CD14-positive monocyte (primary cell): ENCODE measurements around the gene ZSWIM3. TPM values are rescaled to one million over a fixed set of nuclear protein-coding genes. Genes with fewer than 3 reads are reported as not detected.

ENCODE experiments used
- DNase-seq, 3 donors: peaks; one replicate each; pipeline ENCODE4 v3.0.0-alpha.2; 2011 to 2022
- H2AFZ ChIP-seq: 2 replicates; pipeline ENCODE4 v1.6.0; 2012; ENCODE audit warnings: mild to moderate bottlenecking, low read depth, low read length, inconsistent platforms; ENCODE audit not compliant: insufficient read depth, poor library complexity, severe bottlenecking
- H3K27ac ChIP-seq, 2 donors: 1 replicate in 1 of 2; 2 replicates in 1 of 2; pipeline ENCODE4 v1.5.1; 2012 to 2013; ENCODE audit warnings: low read length in 2 of 2, control low read depth in 1 of 2, inconsistent platforms in 1 of 2, low read depth in 1 of 2, mild to moderate bottlenecking in 1 of 2
- H3K27me3 ChIP-seq, 2 donors: one replicate each; pipeline versions ENCODE4 v1.6.0 to v1.6.1; 2011 to 2013; ENCODE audit warnings: low read length in 2 of 2; ENCODE audit not compliant: control insufficient read depth in 2 of 2, insufficient read depth in 2 of 2
- H3K36me3 ChIP-seq, 2 donors: replicated peaks in 1 of 2; 1 replicate in 1 of 2; 2 replicates in 1 of 2; pipeline versions ENCODE4 v1.5.1 to v1.6.1; 2012 to 2013; ENCODE audit warnings: low read length in 2 of 2, control low read depth in 1 of 2, inconsistent platforms in 1 of 2, mild to moderate bottlenecking in 1 of 2; ENCODE audit not compliant: insufficient read depth in 2 of 2, control insufficient read depth in 1 of 2
- H3K4me1 ChIP-seq, 2 donors: 1 replicate in 1 of 2; 2 replicates in 1 of 2; pipeline versions ENCODE4 v1.5.1 to v1.6.1; 2012 to 2013; ENCODE audit warnings: low read length in 2 of 2, control low read depth in 1 of 2, inconsistent platforms in 1 of 2, mild to moderate bottlenecking in 1 of 2, moderate library complexity in 1 of 2; ENCODE audit not compliant: insufficient read depth in 2 of 2, control insufficient read depth in 1 of 2
- H3K4me2 ChIP-seq: replicated peaks from 2 replicates; pipeline ENCODE3; 2012; ENCODE audit warnings: low read length, moderate library complexity, mild to moderate bottlenecking; ENCODE audit not compliant: poor library complexity, severe bottlenecking; ENCODE audit errors: extremely low read depth
- H3K4me3 ChIP-seq, 3 experiments: fragments of 200-600 bp in 1 of 3; sonication (generic) in 1 of 3; replicated peaks in 1 of 3; 1 replicate in 2 of 3; 2 replicates in 1 of 3; pipeline ENCODE4 v1.5.1; 2011 to 2013; ENCODE audit warnings: low read length in 3 of 3, mild to moderate bottlenecking in 3 of 3, control low read depth in 2 of 3, low read depth in 2 of 3, inconsistent platforms in 1 of 3, moderate library complexity in 1 of 3
- H3K79me2 ChIP-seq: 2 replicates; pipeline ENCODE4 v1.6.0; 2012; ENCODE audit warnings: mild to moderate bottlenecking, control low read depth, inconsistent platforms, low read length, moderate library complexity; ENCODE audit not compliant: insufficient read depth
- H3K9ac ChIP-seq: 2 replicates; pipeline ENCODE4 v1.6.0; 2017; ENCODE audit warnings: low read length, mild to moderate bottlenecking; ENCODE audit not compliant: insufficient read depth, poor library complexity, severe bottlenecking
- H3K9me3 ChIP-seq, 2 donors: replicated peaks in 1 of 2; 1 replicate in 1 of 2; 2 replicates in 1 of 2; pipeline versions ENCODE4 v1.5.1 to v1.6.1; 2012 to 2013; ENCODE audit warnings: low read length in 2 of 2, control low read depth in 1 of 2; ENCODE audit not compliant: control insufficient read depth in 1 of 2, insufficient read depth in 1 of 2
- H4K20me1 ChIP-seq: 2 replicates; pipeline ENCODE4 v1.6.0; 2012; ENCODE audit warnings: mild to moderate bottlenecking, low read length, control low read depth, moderate library complexity; ENCODE audit not compliant: insufficient read depth
- H3K27ac Mint-ChIP-seq, 7 donors: one replicate each; pipeline ENCODE4 v1.8.0; 2020; ENCODE audit warnings: mild to moderate bottlenecking in 7 of 7, mixed read lengths in 7 of 7, moderate library complexity in 6 of 7, inconsistent platforms in 2 of 7
- H3K27me3 Mint-ChIP-seq, 3 donors: one replicate each; pipeline ENCODE4 v1.8.0; 2021 to 2022; ENCODE audit warnings: low read depth in 3 of 3, mild to moderate bottlenecking in 3 of 3, mixed read lengths in 3 of 3, moderate library complexity in 3 of 3, inconsistent platforms in 1 of 3
- H3K36me3 Mint-ChIP-seq, 2 donors: one replicate each; pipeline ENCODE4 v1.8.0; 2020; ENCODE audit warnings: mixed read lengths in 2 of 2, inconsistent platforms in 1 of 2, mild to moderate bottlenecking in 1 of 2
- H3K4me1 Mint-ChIP-seq: one replicate; pipeline ENCODE4 v1.8.0; 2020; ENCODE audit warnings: mild to moderate bottlenecking, mixed read lengths
- H3K4me3 Mint-ChIP-seq, 2 donors: one replicate each; pipeline ENCODE4 v1.8.0; 2020; ENCODE audit warnings: mild to moderate bottlenecking in 2 of 2, mixed read lengths in 2 of 2, moderate library complexity in 1 of 2
- H3K9me3 Mint-ChIP-seq, 7 donors: one replicate each; pipeline ENCODE4 v1.8.0; 2020 to 2022; ENCODE audit warnings: mixed read lengths in 7 of 7, mild to moderate bottlenecking in 6 of 7, moderate library complexity in 6 of 7, inconsistent platforms in 2 of 7
- CTCF ChIP-seq: fragments of 200-600 bp; IDR thresholded peaks from one replicate; pipeline ENCODE4 v1.8.0; 2022; ENCODE audit warnings: antibody characterized with exemption, mild to moderate bottlenecking
- WGBS: methylation state at CpG from one replicate; pipeline ENCODE4 v1.1.5; 2013; ENCODE audit warnings: missing lambda C conversion rate; ENCODE audit not compliant: insufficient coverage; 5-methylcytosine and 5-hydroxymethylcytosine counted together
- intact Hi-C, 2 donors: fragments of 100-400 bp; cut with micrococcal nuclease; formaldehyde crosslinking; loops; one replicate each; pipeline versions ENCODE4 v1.15.0 to v1.15.1; 2023
- polyA plus RNA-seq, 3 donors: library from polyadenylated mRNA; depleted of rRNA in 1 of 3; unstranded in 2 of 3; stranded (reverse) in 1 of 3; fragments of 300-500 nt in 2 of 3; fragments of >200 nt in 1 of 3; fragmentation: Illumina TruSeq in 2 of 3; gene quantifications; 1 replicate in 2 of 3; 2 replicates in 1 of 3; pipeline ENCODE4 v1.2.3, GENCODE V29; 2012 to 2021

Gene ZSWIM3
- polyA plus RNA-seq, 3 donors: 0.29 to 1.5 (median 0.64) TPM

- H2AFZ ChIP-seq: no peak overlapping the region
- WGBS: 100% methylated on average over 2 of the region's 2 CpGs
- no peak overlapping the region for H3K4me2 ChIP-seq
- peaks cover 26% of the 10 kb centered on the region for H4K20me1 ChIP-seq
- Mint-ChIP-seq H3K27me3 (peaks cover 0 to 2% (median 1%) of the 10 kb centered on the region in 3 donors), H3K4me3 (no peak overlapping the region), H3K9me3 (no peaks in the 10 kb centered on the region), H3K27ac (peak overlapping the region in 2 of 7 donors; percentile 46 to 75), H3K36me3 (peaks cover 61 to 96% of the 10 kb centered on the region in 2 donors), H3K4me1 (peaks cover 5% of the 10 kb centered on the region)
- H3K4me1 ChIP-seq: no peaks in the 10 kb centered on the region
- intact Hi-C loops: no loop called here
- H3K36me3 ChIP-seq: peaks cover 67 to 90% of the 10 kb centered on the region in 2 donors
- no peak overlapping the region for H3K9ac ChIP-seq
- DNase-seq: no peak
- no peaks in the 10 kb centered on the region for H3K27me3 ChIP-seq
- TF ChIP-seq CTCF: no peak
- no peak overlapping the region for H3K27ac ChIP-seq
- peaks cover 27% of the 10 kb centered on the region for H3K79me2 ChIP-seq
- no peak overlapping the region for H3K4me3 ChIP-seq
- H3K9me3 ChIP-seq: no peaks in the 10 kb centered on the region
These were observed 7.2 kb upstream of the ZSWIM3 start for GRCh38 chr20:45850238-45850637.

GRCh38 chr20:45850926-45851325, 6.5 kb upstream of the ZSWIM3 start:
- H3K27me3 Mint-ChIP-seq: peaks cover 0 to 2% (median 1%) of the 10 kb centered on the region in 3 donors
- no CpG with 5 or more reads among the region's 1 CpG for WGBS
- peaks cover 9% of the 10 kb centered on the region for H3K4me1 Mint-ChIP-seq
- H3K27ac ChIP-seq: no peak overlapping the region
- peaks cover 34% of the 10 kb centered on the region for H3K79me2 ChIP-seq
- H3K9ac ChIP-seq: peak overlapping the region; percentile 17
- H3K4me3 ChIP-seq: no peak overlapping the region
- peaks cover 3% of the 10 kb centered on the region in 2 donors for H3K4me1 ChIP-seq
- H3K9me3 Mint-ChIP-seq: no peaks in the 10 kb centered on the region
- H3K27me3 ChIP-seq: no peaks in the 10 kb centered on the region
- peaks cover 26% of the 10 kb centered on the region for H4K20me1 ChIP-seq
- H2AFZ ChIP-seq: no peak overlapping the region
- DNase-seq: no peak
- TF ChIP-seq CTCF: no peak
- intact Hi-C loops: no loop called here
- H3K36me3 ChIP-seq: peaks cover 60 to 83% of the 10 kb centered on the region in 2 donors
- H3K27ac Mint-ChIP-seq: peak overlapping the region in 2 of 7 donors; percentile 46 to 69
- peaks cover 57 to 89% of the 10 kb centered on the region in 2 donors for H3K36me3 Mint-ChIP-seq
- no peak overlapping the region for H3K4me2 ChIP-seq
- H3K9me3 ChIP-seq: no peaks in the 10 kb centered on the region
- no peak overlapping the region for H3K4me3 Mint-ChIP-seq
